Adipocyte (in vitro differentiated cells): ENCODE measurements around the gene VAV3.

Experiments used
- DNase-seq: peaks from one replicate; pipeline ENCODE4 v3.0.0-alpha.2; 2015; ENCODE audit warnings: low read depth
- H3K27me3 ChIP-seq: replicated peaks from 2 replicates; pipeline ENCODE4 v1.7.0; 2013; ENCODE audit warnings: mild to moderate bottlenecking, low read length, moderate library complexity; ENCODE audit not compliant: control insufficient read depth, insufficient read depth
- H3K36me3 ChIP-seq: 2 replicates; pipeline ENCODE4 v1.7.0; 2013; ENCODE audit warnings: low read length, mild to moderate bottlenecking, moderate library complexity; ENCODE audit not compliant: control insufficient read depth, insufficient read depth, severe bottlenecking
- H3K4me1 ChIP-seq: 2 replicates; pipeline ENCODE4 v1.7.0; 2013; ENCODE audit warnings: mild to moderate bottlenecking, low read length, moderate library complexity; ENCODE audit not compliant: control insufficient read depth, insufficient read depth
- H3K4me3 ChIP-seq: 2 replicates; pipeline ENCODE4 v1.7.0; 2013; ENCODE audit warnings: mild to moderate bottlenecking, low read length, moderate library complexity
- H3K9ac ChIP-seq: 2 replicates; pipeline ENCODE4 v1.7.0; 2013; ENCODE audit warnings: mild to moderate bottlenecking, low read length, moderate library complexity
- H3K9me3 ChIP-seq: 2 replicates; pipeline ENCODE4 v1.7.0; 2013; ENCODE audit warnings: mild to moderate bottlenecking, low read length, moderate library complexity; ENCODE audit not compliant: control insufficient read depth

VAV3 gene

DNA sequence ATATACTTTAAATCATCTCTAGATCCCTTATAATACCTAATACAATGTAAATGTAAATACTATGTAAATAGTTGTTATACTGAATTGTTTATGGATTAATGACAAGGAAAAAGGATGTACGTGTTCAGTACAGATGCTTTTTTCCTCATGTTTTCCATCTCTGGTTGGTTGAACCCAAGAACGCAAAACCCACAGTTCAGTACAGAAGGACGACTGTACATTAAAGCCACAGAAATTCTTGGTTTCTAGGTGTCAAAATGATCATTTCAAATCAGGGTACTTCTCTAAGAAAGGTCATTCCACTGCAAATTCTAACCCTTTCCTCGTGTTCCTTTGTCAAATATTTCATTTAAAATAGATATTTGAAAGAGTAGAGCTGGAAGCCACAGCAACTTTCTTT is 158.1 kb downstream of the VAV3 start:
- Histone ChIP-seq H3K9ac (no peak overlapping the region), H3K27me3 (no peaks in the 10 kb centered on the region), H3K4me1 (no peaks in the 10 kb centered on the region), H3K4me3 (no peak overlapping the region), H3K36me3 (no peaks in the 10 kb centered on the region), H3K9me3 (no peaks in the 10 kb centered on the region)
- no peak for DNase-seq

DNA sequence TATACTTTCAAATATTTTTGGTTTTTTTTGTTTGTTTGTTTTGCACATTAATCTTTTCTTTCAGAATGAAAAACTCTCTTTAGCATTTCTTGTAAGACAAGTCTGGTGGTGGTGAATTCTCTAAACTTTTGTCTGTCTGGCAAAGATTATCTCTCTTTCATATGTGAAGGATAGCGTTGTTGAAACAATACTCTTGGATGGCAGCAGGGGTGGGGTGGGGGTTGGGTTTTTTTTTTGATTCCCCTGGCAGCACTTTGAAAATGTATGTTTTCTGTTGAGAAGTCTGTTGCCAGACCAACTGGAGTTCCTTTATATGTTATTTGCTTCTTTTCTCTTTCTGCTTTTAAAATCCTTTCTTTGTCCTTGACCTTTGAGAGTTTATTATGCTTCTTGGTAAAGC is 160.2 kb downstream of the VAV3 start:
- peaks cover 6% of the 10 kb centered on the region for H3K9me3 ChIP-seq
- no peak overlapping the region for H3K4me3 ChIP-seq
- H3K9ac ChIP-seq = no peak overlapping the region
- no peaks in the 10 kb centered on the region for H3K36me3 ChIP-seq
- H3K4me1 ChIP-seq = no peaks in the 10 kb centered on the region
- H3K27me3 ChIP-seq = no peaks in the 10 kb centered on the region
- no peak for DNase-seq

DNA sequence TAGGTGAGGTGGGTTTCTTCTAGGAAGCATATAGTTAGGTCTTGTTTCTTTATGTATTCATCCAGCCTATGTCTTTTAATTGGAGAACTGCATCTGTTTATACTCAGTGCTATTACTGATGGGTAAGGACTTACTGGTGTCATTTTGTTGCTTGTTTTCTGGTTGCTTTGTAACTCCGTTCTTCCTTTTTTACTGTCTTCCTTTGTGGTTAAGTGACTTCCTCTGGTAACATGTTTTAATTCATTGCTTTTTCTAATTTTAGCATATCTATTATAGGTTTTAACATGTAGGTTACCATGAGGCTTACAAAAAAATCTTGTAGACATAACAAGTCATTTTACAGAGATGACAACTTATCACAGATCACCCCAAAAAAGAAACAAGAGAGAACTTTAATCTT is 160.8 kb downstream of the VAV3 start:
- H3K9ac ChIP-seq = no peak overlapping the region
- DNase-seq = no peak
- H3K27me3 ChIP-seq = no peaks in the 10 kb centered on the region
- no peaks in the 10 kb centered on the region for H3K4me1 ChIP-seq
- H3K4me3 ChIP-seq = no peak overlapping the region
- peaks cover 6% of the 10 kb centered on the region for H3K9me3 ChIP-seq
- no peaks in the 10 kb centered on the region for H3K36me3 ChIP-seq

DNA sequence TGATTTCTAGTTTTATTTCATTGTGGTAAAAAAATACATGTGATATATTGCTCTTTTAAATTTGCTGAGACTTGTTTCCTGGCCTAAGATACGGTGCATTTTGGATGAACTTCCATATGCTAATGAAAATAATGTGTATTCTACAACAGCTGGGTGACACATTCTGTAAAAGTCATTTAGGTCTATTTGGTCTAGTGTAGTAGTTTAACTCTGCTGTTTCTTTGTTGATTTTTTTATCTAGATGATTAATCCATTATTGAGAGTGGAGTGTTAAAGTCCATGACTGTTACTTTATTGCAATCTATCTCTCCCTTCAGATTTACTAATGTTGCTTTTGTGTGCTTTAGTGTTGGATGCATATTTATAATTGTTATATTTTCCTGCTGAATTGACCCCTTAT is 161.4 kb downstream of the VAV3 start:
- Histone ChIP-seq H3K9me3 (peaks cover 6% of the 10 kb centered on the region), H3K4me3 (no peak overlapping the region), H3K9ac (no peak overlapping the region), H3K4me1 (no peaks in the 10 kb centered on the region), H3K27me3 (no peaks in the 10 kb centered on the region), H3K36me3 (no peaks in the 10 kb centered on the region)
- DNase-seq = no peak

DNA sequence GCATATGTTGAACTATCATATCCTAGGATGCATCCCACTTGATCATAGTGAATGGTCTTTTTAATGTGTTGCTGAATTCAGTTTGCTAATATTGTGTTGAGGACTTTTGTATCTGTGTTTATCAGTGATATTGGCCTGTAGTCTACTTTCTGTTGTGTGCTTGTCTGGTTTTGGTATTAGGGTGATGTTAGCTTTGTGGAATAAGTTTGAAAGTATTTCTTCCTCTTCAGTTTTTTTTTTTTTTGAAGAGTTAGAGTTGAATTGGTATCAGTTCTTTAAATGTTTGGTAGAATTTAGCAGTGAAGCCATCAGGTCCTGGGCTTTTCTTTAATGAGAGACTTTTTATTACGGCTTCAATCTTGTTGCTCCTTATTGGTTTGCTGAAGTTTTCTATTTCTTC is 162.3 kb downstream of the VAV3 start:
- peaks cover 6% of the 10 kb centered on the region for H3K9me3 ChIP-seq
- no peak overlapping the region for H3K4me3 ChIP-seq
- H3K9ac ChIP-seq = no peak overlapping the region
- no peak for DNase-seq
- no peaks in the 10 kb centered on the region for H3K4me1 ChIP-seq
- H3K36me3 ChIP-seq = no peaks in the 10 kb centered on the region
- no peaks in the 10 kb centered on the region for H3K27me3 ChIP-seq

DNA sequence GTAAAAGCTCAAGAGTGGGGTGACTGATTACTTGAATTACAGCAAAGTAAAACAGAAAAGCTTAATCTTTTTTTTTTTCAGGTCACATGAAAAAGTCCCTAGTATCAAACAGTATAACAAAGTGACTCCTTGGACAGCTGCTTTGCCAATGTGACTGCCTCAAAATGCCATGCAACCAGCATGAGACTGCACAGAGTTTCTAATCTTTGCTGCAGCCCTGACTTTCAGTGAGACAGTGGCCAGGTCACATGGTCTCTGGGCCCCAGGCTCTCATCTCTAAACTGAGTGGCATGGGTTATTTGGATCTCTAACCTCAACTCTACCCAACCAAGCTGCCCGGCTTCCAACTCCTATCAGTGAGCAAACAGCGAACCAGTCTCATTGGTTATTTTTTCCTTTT is 169.0 kb downstream of the VAV3 start:
- no peaks in the 10 kb centered on the region for H3K27me3 ChIP-seq
- no peaks in the 10 kb centered on the region for H3K4me1 ChIP-seq
- DNase-seq = no peak
- H3K9me3 ChIP-seq = peaks cover 4% of the 10 kb centered on the region
- no peaks in the 10 kb centered on the region for H3K36me3 ChIP-seq
- H3K4me3 ChIP-seq = no peak overlapping the region
- no peak overlapping the region for H3K9ac ChIP-seq

DNA sequence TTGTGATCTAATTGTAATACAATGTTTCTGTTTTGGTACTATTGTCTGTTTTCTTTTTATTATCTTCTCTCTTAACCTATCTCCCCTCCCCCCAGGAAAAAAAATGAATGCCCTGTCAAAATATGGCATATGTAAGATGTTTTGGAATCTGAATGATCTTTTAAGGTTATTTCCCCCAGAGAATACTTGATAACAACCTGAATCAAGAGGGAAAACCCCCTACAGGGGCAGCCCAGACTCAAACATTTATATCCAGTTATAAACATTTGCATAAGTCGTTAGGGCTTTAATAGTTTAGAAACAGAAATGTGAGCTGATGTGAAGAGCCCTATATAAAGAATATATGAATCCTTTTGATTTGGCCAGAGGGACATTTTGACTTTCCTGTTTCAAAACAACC is 169.5 kb downstream of the VAV3 start:
- Histone ChIP-seq H3K4me3 (no peak overlapping the region), H3K27me3 (no peaks in the 10 kb centered on the region), H3K4me1 (no peaks in the 10 kb centered on the region), H3K36me3 (no peaks in the 10 kb centered on the region), H3K9ac (no peak overlapping the region), H3K9me3 (no peaks in the 10 kb centered on the region)
- no peak for DNase-seq

DNA sequence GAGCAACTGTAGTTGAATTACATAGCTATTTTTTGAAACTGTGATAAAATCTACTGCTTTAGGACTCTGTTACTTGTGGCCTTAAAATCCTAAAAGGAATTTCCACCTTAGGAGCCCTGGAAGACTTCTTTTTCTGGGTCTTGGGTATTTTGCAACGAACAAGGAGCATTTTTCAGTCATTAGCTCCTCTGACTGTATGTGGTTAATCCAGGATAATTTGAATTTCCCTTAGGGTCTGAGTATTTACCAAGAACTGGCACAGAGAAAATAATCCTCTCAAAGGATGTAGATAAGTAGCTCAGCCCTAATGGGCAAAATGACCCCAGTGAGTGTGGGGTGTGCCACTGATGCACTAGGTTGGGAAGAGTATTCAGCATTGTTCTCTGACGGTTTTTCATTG is 170.4 kb downstream of the VAV3 start:
- no peak overlapping the region for H3K9ac ChIP-seq
- no peak overlapping the region for H3K4me3 ChIP-seq
- DNase-seq = no peak
- H3K4me1 ChIP-seq = no peaks in the 10 kb centered on the region
- no peaks in the 10 kb centered on the region for H3K9me3 ChIP-seq
- H3K36me3 ChIP-seq = no peaks in the 10 kb centered on the region
- no peaks in the 10 kb centered on the region for H3K27me3 ChIP-seq

DNA sequence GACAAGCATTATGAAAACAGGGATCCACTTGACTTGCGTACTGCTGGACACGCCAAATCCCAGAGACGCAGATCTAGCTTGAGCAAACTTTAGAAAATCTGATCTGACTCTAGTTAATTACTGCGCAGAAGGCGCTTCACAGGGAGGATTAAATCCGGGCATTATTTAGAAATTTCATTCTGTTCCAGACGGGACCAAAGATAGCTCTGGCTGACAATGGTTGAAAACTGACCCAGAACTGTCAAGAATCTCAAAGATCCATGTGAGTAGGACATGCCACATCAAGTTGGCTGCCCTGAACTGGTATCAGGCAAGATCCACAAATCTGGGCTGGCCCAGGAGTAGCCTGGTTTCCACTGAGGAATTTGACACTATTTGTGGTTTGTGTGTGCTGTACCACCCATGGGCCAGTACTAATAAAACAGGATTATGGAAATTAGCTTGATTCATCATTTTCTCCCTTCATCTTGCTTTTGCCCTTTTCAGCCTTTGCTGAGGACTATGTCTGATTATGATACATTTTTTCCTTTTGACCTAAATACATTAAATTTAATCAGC is 171.0 kb downstream of the VAV3 start:
- H3K9ac ChIP-seq = no peak overlapping the region
- no peaks in the 10 kb centered on the region for H3K36me3 ChIP-seq
- no peaks in the 10 kb centered on the region for H3K9me3 ChIP-seq
- no peak overlapping the region for H3K4me3 ChIP-seq
- no peak for DNase-seq
- no peaks in the 10 kb centered on the region for H3K4me1 ChIP-seq
- no peaks in the 10 kb centered on the region for H3K27me3 ChIP-seq

DNA sequence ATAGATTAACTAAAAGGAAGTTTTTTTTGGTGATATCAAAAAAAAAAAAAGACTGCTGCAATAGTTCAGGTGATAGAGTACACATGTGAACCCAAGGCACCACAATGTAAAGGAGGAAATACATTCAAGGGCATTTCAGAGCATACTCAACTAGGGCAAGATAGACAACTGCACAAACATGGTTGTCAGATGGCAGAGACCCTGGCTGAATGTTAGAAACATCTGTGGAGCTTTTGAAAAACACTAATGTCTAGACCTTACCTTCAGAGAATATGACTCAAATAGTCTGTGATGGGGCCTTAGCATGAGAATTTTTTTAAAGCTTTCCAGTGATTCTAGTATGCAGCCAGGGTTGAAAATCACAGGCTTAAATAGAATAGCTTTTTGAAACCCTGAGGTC is 173.6 kb downstream of the VAV3 start:
- DNase-seq = no peak
- H3K27me3 ChIP-seq = no peaks in the 10 kb centered on the region
- no peaks in the 10 kb centered on the region for H3K9me3 ChIP-seq
- H3K36me3 ChIP-seq = no peaks in the 10 kb centered on the region
- no peak overlapping the region for H3K9ac ChIP-seq
- H3K4me3 ChIP-seq = no peak overlapping the region
- H3K4me1 ChIP-seq = peaks cover 9% of the 10 kb centered on the region

DNA sequence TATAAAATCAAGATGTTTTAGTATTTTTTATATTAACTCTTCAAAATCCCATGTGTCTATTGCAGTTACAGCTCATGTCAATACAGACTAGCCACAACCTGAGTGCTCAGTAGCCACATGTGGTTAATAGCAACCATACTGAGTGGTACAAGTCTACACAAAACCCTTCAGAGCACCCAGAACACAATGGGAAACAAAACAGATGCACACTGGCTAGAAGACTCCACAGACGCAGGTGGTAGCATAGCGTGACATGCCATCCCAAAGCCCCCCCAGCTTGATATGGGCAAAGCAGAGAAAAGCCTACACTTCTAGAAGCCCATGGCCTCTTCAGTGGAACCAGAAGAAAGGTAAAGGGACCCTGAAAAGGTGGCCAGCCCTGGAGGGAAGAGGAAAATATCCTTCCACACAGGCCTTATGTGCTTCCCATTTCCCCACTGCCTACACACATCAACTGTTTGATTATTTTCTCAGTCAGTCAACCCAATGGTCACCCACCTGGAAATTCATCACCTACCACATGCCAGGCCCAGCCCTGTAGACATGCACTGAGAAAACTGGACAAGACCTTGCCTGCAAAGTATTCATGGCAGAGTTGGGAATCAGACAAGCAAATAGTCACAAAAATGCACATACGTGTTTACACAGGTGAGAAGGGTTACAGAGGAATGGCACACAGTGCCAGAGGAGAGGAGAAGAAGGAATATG is 175.0 kb downstream of the VAV3 start:
- Histone ChIP-seq H3K9me3 (no peaks in the 10 kb centered on the region), H3K4me3 (no peak overlapping the region), H3K36me3 (no peaks in the 10 kb centered on the region), H3K4me1 (peaks cover 9% of the 10 kb centered on the region), H3K27me3 (no peaks in the 10 kb centered on the region), H3K9ac (no peak overlapping the region)
- DNase-seq = no peak
